GM19463 (cell line): ENCODE measurements around the gene CPSF6.
"Not testable (repeated sequence)": the region's sequence is repeated elsewhere in the genome, so short reads cannot be mapped to it uniquely, and the experiment has no call there.

ENCODE experiments used
- ATAC-seq: cut with Tn5 transposase; IDR thresholded peaks from one replicate; pipeline ENCODE4 v1.9.1; 2021; ENCODE audit warnings: mild to moderate bottlenecking, moderate library complexity; ENCODE audit not compliant: unreplicated experiment

Gene CPSF6

DNA sequence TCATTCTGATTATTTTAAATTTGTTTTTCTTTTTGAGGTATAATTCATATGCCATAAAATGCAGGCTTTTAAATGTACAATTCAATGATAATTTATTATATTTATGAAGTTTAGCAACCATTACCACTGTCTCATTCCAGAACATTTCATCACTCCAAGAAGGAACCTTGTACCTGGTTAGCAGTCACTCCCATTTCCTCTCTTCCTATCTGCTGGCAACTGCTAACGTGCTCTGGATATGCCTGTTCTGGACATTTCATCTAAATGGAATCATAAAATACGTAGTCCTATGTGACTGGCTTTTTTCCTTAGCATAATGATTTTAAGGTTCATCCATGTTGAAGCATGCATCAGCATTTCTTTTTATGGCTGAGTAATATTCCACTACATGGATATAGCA, 15.5 kb downstream of the CPSF6 start:
- no peak for ATAC-seq

DNA sequence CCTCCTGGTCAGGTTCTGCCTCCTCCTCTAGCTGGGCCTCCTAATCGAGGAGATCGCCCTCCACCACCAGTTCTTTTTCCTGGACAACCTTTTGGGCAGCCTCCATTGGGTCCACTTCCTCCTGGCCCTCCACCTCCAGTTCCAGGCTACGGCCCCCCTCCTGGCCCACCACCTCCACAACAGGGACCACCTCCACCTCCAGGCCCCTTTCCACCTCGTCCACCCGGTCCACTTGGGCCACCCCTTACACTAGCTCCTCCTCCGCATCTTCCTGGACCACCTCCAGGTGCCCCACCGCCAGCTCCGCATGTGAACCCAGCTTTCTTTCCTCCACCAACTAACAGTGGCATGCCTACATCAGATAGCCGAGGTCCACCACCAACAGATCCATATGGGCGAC, 19.3 kb downstream of the CPSF6 start:
- ATAC-seq, result no peak

DNA sequence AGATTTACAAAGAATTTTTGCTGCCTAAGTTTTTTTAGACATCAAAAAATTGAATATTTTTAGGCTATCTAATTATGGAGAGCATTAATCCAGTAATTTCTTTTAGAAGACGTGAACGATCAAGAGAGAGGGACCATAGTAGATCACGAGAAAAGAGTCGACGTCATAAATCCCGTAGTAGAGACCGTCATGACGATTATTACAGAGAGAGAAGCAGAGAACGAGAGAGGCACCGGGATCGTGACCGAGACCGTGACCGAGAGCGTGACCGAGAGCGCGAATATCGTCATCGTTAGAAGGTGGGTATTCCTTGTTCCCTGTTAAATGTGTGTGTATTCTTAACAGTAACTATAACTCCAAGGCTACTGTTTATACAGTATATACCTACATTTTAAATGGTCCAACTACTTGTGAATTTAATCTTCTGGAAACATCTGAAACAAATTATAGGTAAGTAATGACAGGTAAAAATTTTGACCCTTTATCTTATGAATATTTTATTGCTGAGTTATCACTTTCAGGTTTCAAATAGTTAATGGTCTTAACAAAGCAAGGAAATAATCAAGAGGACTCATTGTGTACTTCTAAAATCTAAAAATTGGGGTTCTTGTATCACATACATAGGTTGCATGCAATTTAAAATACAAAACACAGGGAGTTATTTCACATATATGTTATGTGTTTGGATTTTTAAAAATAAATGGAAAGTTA, 23.1 kb downstream of the CPSF6 start:
- no peak for ATAC-seq

DNA sequence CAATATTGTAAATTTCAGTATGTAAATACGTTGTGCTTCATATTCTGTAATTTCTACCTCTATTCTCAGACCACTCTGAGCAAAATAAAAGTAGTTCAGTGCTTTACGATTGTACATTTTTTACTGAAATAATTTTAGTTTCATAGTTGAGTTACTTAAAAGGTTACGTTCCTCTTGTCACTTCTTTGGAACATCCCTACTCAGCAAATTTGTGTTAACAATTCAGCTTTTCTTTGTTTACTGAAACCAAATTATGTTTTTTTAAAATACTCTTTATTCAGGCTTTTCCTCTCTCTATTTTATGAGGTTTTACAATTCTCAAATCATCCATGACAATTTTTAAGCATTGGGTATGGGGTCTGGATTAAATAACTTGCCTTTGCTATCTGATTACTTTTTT, 25.8 kb downstream of the CPSF6 start:
- no peak for ATAC-seq

DNA sequence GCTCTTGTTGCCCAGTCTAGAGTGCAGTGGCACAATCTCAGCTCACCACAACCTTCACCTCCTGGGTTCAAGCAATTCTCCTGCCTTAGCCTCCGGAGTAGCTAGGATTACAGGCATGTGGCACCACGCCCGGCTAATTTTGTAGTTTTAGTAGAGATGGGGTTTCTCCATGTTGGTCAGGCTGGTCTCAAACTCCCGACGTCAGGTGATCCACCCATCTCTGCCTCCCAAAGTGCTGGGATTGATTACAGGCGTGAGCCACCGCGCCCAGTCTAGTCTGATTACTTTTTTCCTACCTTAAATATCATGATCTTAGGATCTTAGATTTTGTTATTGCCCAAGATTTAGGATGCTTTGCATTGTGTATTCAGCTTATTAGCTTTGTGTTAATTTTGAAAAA, 26.3 kb downstream of the CPSF6 start:
- ATAC-seq, result not testable (repeated sequence)

DNA sequence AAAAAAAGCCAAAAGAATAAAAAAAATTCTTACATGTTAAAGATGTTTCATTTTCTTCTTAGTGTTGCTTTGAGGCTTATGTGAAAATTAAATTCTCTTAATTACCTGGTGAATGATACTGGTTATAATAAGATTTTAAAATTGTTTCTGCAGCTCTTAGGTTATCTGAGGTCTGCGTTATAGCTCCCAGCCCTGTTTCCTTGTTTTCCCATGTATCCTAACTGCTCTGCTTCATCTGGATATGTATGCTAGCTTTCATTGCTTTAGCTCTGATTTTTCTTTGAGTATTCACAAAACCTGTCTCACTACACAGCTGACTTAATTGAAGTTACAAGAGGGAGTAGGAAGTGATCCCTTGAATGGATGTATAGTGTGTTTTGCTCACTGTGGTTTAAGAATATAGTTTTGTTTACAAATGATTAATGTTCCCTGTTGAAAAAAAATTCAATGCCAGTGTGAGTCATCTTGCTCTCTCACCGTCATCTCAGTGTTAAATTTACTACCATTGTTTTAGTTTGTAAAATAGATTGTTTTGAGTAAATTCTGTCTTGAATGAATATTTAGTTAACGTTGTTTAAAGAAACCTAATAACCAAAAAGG, 26.8 kb downstream of the CPSF6 start:
- ATAC-seq, result no peak

DNA sequence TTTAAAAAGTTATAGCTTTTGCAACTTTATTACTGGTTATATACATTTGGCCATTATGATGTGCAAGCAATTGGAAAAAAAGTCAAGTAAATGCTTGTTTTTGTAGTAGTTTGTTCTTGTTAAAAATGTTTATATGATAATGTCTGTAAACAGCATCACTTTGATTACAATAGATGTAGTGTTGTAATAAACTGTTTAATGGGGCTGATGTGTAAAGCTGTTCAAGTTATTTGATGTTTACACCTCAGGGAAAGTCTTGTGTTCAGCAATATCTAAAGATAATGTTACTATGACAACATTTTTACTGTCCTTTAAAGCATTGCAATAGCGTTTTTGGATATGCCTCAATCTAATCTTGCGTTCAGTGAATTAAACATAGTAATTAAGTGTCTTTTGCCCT, 30.4 kb downstream of the CPSF6 start:
- no peak for ATAC-seq

DNA sequence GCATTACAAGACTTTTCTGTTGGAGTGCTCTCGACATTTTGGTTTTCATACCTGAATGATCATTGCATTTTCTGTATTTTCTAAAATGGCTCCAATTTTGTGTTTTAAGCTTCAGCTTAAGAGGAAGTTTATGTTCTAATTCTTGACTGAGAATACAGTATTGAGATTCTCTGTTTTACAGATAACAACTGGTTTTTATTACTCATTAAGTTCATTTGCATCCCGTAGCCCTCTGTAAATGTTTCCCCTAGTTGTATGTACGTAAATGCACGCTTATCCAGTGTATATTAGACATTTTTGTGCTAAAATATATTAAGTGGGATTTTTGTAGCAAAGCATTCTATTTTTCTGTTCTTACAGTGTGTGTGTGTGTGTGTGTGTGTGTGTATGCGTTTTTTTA, 33.1 kb downstream of the CPSF6 start:
- ATAC-seq, result no peak

DNA sequence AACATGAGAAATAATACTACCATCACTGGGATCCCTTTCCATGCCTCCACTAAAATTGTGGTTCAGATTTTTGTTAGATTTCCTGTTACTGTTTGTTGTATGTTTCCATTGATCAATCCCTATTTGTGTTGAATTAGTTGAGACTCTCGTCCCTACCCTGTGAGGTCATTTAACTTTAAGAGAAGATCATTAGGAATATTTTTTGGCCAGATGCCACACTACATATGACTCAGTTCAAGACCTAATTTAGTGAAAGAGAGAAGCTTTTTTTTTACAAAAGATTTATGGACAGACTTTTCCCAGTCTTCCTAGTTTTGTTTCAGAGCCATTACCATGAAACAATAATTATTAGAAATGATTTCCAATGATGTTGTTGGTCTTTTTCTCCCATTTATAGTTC, 35.5 kb downstream of the CPSF6 start:
- no peak for ATAC-seq

DNA sequence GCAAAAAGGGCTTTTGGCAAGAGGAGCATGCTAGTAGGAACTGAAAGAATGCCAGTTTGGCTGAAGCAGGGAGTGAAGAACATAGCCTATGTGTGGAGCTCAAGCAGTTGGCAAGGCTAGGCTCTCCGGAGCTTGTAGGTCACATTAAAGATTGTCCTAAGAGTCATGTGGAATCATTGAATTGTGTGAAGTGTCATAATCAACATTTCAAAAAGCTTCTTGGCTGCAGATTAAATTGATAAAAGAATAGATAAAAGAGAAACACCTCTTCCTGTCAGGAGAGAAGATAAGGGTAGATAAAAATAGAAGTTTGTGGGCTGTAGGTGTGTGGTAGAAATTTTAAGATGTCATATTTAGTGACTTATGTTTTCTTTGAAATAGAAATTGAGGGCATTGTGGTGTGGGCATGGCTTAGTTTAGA, 36.1 kb downstream of the CPSF6 start:
- ATAC-seq, result no peak

DNA sequence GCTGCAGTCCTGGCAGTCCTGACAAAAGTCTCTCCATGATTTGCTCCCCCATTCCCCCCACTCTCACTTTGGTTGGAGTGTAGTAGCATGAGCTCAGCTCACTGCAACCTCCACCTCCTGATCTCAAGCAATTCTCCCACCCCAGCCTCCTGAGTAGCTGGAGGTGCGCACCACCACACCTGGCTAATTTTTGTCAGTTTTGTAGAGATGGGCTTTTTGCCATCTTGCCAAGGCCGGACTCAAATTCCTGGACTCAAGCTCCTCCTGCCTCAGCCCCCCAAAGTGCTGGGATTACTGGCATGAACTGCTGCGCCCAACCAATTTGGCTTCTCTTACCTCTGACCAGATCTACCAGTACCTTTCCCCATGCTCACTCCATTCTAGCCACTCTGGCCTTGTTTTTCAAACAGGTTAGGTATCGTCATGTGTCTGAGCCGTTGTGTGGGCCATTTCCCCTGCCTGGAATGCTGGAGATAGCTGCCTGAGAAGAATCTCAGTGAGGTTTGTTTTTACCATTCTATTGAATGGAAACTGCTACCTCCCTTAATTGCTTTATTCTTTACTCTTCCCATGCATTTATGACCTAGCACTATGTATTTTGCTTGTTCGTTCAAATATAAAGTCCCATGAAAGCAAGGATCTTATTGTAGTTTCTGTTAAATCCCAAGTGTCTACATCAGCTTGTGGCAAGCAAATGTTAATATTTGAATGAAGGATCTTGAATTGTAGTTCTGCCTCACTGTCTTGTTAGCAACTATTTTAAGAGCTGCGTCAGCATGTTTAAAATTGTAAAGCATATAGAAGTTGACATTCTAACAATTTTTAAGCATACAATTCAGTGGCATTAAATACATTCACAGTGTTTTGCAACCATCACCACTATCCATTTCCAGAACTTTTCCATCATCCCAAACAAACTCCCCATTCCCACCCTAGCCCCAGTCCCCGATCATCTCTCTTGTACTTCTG, 39.7 kb downstream of the CPSF6 start:
- no peak for ATAC-seq

DNA sequence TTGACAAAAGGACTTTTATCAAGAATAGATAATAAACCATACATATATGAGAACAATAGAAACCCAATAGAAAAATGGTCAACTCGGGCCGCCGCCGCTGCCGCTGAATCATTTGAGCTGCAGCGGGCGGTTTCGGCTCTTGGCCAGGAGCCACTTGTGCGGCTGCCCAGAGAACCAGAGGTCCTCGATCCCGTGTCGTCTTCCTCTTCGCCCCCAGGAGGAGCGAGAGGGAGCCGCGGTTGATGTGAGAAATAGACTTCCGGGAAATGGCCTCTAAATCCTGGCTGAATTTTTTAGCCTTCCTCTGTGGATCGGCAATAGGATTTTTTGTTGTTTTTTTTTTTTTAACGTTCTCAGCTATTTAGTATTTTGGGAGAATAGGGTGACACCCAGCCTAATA, 44.8 kb downstream of the CPSF6 start:
- no peak for ATAC-seq

DNA sequence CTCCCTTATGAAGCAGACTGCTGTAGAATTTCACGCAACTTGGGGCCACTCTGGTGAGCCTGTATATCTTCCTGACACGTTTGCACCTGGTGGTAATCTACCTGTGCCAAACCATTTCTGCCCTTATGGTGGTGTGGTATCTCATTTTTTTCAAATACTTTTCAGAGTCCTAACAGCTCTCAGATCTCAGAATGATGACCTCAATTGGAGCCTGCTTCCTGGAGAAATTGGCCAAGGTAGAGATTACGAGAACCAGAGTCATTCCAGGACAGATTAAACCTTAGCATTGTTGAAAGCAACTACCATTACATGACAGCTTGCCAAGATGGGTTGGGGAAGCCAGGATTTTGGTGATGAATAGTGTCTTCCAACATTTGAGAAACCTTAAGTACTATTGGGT, 48.2 kb downstream of the CPSF6 start:
- no peak for ATAC-seq

DNA sequence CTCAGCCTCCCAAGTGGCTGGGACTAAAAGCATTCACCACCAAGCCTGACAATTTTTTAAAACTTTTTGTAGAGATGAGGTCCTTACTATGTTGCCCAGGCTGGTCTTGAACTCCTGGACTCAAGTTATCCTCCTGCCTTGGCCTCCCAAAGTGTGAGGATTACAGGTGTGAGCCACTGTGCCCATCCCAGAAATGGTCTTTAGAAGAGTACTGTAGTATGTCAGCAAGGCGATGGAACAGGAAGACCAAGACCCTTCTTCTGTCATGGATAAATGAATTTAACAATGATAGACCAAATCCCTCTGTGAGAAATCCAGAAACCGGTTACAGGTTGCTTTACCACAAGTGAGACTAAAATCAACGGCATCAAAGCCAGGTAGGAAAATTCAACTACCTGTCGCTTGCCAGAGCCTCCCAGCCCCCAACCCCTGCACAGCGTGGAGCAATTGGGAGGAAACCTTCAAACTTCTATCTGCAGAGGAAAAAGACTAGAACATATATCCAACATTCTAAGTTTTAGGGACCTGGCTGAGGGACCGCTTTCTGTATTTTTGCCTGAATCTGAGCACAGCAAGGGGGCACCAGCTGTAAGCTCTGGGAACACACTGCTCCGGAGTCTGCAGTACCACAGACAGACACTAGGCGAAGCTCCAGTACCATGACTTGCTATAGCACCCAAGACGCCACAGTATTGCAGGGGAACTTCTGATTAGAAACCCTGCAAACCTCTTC, 51.3 kb downstream of the CPSF6 start:
- ATAC-seq, result peak; percentile 100

DNA sequence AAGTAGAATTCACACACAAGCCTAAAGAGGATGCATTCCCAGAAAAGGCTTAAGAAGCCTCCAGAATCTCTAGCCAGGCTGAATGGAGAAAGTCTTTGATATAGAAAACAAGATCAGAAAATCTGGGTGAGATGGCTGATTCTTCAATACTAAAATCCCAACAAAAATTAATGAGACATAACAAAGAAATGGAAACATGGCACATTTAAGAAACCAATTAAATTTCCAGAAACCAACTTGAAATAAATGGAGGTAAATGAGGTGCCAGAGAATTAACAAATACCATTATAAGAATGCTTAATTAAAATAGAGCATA, 51.9 kb downstream of the CPSF6 start:
- no peak for ATAC-seq

DNA sequence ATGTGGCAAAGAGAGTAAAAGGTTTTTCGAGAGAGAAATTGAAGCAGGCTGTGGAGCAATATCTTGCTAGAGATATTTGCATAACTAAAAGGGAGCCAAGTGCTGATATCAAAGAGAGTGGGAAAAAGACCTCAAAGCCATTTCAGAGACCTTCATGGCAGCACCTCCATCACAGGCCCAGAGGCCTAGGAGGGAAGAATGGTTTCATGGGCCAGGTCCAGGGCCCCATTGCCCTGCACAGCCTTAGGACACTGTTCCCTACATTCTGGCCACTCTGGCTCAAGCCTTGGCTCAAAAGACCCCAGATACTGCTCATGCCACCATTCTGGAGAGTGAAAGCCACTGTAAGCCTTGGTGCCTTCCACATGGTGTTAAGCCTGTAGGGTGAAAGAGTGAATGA, 58.8 kb downstream of the CPSF6 start:
- no peak for ATAC-seq

DNA sequence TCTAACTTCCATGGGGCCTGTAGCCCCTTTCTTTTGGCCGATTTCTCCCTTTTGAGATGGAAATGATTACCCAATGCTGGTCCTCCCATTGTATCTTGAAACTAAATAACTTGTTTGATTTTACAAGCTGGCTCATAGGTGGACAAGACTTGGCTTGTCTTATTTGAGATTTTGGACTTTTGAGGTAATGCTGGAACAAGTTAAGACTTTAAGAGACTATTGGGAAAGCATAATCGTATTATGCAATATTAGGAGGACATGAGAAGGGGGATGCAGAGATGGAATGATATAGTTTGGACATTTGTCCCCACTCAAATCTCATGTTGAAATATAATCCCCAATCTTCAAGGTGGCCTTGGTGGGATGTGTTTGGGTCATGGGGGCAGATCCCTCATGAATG, 59.6 kb downstream of the CPSF6 start:
- ATAC-seq, result no peak

DNA sequence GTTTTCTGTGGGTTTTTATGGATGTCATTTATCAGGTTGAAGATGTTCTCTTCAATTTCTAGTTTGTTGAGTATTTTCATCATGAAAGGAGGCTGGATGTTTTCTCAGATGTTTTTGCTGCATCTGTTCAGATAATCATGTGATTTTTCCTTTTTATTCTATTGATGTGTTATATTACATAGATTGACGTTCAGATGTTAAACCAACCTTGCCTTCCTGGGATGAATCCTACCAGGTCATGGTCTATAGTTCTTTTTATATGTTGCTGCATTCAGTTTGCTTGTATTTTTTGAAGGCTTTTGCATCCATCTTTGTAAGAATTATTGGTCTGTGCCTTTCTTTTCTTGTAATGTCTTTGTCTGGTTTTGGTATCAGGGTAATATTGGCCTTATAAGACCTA, 64.9 kb downstream of the CPSF6 start:
- ATAC-seq, result no peak

DNA sequence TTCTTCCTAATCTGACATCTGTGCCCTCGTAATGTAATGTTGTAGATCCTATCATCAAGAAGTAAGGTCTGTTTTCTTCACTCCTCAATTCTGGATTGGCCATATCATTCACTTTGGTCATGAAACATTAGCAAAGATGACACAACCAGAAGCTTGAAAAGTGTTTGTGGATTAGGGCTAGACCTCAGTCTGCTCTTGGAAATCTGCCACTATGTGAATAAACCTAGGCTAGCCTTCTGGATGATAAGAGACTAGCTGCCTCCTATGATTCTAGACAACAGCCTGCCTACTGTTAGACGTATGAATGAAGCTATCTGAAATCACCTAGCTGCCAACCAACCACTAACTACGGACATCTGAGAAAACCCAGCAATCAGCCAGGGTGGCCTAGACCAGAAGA, 70.1 kb downstream of the CPSF6 start:
- ATAC-seq, result no peak

DNA sequence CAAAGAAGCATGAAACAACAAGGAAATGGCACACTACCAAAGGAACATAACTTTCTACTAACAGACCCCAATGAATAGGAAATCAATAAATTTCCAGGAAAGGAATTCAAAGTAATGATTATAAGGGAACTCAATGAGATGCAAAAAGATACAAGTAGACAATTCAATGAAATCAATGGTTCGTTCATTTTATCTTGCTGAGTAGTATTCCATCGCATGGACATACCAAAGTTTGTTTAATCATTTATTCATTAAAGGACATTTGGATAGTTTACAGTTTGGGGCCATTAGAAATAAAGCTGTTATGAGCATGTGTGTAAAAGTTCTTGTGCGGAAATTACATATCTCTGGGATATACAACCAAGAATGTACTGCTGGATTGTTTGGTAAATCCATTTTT, 73.8 kb downstream of the CPSF6 start:
- no peak for ATAC-seq

DNA sequence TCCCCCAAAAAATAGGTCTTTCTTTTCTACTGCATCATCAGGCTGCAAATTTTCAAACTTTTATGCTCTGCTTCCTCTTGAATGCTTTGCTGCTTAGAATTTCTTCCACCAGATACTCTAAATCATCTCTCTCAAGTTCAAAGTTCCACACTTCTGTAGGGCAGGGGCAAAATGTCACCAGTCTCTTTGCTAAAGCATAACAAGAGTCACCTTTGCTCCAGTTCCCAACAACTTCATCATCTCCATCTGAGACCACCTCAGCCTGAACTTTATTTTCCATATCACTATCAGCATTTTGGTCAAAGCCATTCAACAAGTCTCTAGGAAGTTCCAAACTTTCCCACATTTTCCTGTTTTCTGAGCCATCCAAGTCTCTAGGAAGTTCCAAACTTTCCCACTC, 77.4 kb downstream of the CPSF6 start:
- ATAC-seq, result not testable (repeated sequence)
